Sigmoid colon (tissue), 4 donors: ENCODE results near the gene SPATA31C1.

Experiments used
- POLR2A ChIP-seq, 2 donors: fragments of 450-650 bp; IDR thresholded peaks; one replicate each; pipeline ENCODE4 v1.6.1; 2016; ENCODE audit warnings: antibody characterized with exemption in 2 of 2, mild to moderate bottlenecking in 2 of 2, moderate library complexity in 2 of 2
- POLR2AphosphoS5 ChIP-seq, 4 donors: sonication (generic); formaldehyde crosslinking; IDR thresholded peaks; one replicate each; pipeline ENCODE4 v1.6.1; 2017; ENCODE audit warnings: antibody characterized with exemption in 4 of 4
- TF ChIP-seq, protein P1 (sequence below), 4 experiments: fragments of 450-650 bp in 3 of 4; fragments of 200-600 bp in 1 of 4; IDR thresholded peaks; one replicate each; pipeline ENCODE4 v1.5.1; 2016 to 2019; ENCODE audit warnings: antibody characterized with exemption in 4 of 4, mild to moderate bottlenecking in 3 of 4, moderate library complexity in 2 of 4

DNA sequence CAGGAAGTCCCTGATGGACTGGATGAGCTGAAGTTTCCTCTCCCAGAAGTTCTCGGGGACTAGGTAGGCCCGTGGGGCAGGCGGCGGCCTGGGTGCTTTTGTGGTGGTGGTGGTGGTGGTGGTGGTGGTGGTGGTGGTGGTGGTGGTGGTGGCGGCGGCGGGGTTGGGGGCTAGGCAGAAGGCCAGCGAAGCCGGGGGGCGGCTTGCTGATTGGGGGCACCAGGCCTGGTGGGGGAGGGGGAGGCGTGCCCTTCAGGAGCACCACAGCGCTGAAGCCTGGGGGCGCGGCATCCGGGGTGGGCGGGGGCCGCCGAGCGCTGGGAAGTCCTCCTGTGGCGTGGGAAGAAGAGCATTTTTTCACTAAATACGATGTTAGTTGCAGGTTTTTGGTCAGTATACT lies 26.9 kb downstream of the SPATA31C1 start:
- TF ChIP-seq, protein P1, sequence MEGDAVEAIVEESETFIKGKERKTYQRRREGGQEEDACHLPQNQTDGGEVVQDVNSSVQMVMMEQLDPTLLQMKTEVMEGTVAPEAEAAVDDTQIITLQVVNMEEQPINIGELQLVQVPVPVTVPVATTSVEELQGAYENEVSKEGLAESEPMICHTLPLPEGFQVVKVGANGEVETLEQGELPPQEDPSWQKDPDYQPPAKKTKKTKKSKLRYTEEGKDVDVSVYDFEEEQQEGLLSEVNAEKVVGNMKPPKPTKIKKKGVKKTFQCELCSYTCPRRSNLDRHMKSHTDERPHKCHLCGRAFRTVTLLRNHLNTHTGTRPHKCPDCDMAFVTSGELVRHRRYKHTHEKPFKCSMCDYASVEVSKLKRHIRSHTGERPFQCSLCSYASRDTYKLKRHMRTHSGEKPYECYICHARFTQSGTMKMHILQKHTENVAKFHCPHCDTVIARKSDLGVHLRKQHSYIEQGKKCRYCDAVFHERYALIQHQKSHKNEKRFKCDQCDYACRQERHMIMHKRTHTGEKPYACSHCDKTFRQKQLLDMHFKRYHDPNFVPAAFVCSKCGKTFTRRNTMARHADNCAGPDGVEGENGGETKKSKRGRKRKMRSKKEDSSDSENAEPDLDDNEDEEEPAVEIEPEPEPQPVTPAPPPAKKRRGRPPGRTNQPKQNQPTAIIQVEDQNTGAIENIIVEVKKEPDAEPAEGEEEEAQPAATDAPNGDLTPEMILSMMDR (IDR thresholded peaks at IDR 0.05) = no peak
- TF ChIP-seq POLR2A (IDR thresholded peaks at IDR 0.05) = no peak
- no peak for TF ChIP-seq POLR2AphosphoS5 (IDR thresholded peaks at IDR 0.05)
